ENCODE results near the gene TRIM46. TPM values are rescaled to one million over a fixed set of nuclear protein-coding genes. Genes with fewer than 3 reads are reported as not detected.

TRIM46 gene
- total and polyA plus RNA-seq, 3 experiments from 2014 or later: 0.99 to 7.3 (median 6.4) TPM

DNA sequence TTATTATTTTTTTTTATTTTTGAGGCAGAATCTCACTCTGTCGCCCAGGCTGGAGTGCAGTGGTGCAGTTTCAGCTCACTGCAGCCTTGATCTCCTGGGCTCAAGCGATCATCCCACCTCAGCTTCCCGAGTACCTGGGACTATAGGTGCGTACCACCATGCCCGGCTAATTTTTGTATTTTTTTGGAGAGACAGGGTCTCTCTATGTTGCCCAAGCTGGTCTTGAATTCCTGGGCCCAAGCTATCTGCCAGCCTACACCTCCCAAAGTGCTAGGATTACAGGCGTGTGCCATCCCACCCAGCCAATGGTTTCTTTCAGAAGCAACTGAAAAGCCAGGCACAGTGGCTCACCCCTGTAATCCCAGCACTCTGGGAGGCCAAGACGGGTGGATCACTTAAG is 2.8 kb upstream of the TRIM46 start:
- peaks cover 0 to 39% (median 7%) of the 10 kb centered on the region in 3 donors for H3K36me3 Mint-ChIP-seq
- peaks cover 3 to 4% of the 10 kb centered on the region in 2 donors for H3K27me3 Mint-ChIP-seq
- no peak for DNase-seq
- no peaks in the 10 kb centered on the region for H3K9me3 Mint-ChIP-seq
- H3K4me1 ChIP-seq (ENCODE audit: insufficient read depth, low read length): peaks cover 39% of the 10 kb centered on the region
- peak overlapping the region in 3 of 7 donors; percentile 42 to 97 (median 48) for H3K4me3 Mint-ChIP-seq
- H3K27ac Mint-ChIP-seq: peak overlapping the region in 1 of 8 donors; percentile 30
- H3K36me3 ChIP-seq (ENCODE audit: insufficient read depth, low read length): peaks cover 18% of the 10 kb centered on the region
- no peak overlapping the region for H3K27ac ChIP-seq (ENCODE audit: low read depth, low read length)
- POLR2A ChIA-PET: no interaction called here
- H3K27me3 ChIP-seq (ENCODE audit: insufficient read depth, low read length, poor library complexity, severe bottlenecking): no peaks in the 10 kb centered on the region
- no peaks in the 10 kb centered on the region for H3K9me3 ChIP-seq (ENCODE audit: low read length)
- CTCF ChIA-PET: interaction anchor here (1.2 to 10.7 kb wide), 5 partner anchors 75 to 109 kb away, joined by 3 to 177 read pairs (median 4); no protein-coding TSS in a partner anchor
- H3K4me1 Mint-ChIP-seq: peaks cover 32 to 59% (median 42%) of the 10 kb centered on the region in 3 donors
- H3K4me3 ChIP-seq (ENCODE audit: low read length): no peak overlapping the region

DNA sequence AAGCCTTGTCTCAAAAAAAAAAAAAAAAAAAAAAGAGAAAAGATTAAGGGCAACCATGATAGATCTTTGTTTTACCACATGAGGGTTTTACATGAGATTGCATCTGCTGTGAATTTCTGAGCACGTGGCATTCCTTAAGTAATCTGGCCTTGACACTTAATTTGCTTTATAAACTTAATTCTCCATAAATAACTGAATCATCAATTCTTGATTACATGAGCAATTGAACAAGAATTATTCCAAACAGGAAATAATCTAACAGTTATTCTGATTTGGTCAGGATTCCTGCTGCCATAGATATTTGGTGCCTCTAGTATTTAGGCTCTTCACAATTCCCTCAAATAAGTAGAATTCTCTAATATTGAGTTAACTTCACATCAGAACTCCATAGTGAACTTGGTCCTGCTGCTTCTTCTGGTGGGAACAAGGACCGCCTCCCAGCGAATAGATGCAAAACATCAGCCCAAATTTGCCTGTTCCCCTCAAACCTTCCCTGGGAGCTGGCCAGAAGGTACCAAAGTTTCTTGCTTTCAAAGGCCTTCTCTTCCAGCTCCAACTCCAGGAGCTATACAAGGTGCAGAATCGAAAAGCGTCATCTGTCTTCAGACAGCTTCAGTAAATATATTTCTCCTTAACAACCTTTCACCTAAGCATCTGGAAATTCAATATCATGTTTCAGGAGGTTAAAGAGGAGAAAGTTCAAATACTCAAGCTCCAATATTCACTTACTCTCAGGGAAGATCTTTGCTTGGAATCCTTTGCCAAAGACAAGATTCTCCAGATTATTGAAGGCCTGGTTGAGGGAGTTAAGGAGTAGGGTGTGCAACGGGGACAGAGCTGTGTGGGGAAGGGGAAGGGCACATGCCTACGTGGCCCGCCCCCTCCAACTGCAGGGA is 1.6 kb upstream of the TRIM46 start:
- H3K4me3 Mint-ChIP-seq: peak overlapping the region; percentile 86 to 100 (median 98)

DNA sequence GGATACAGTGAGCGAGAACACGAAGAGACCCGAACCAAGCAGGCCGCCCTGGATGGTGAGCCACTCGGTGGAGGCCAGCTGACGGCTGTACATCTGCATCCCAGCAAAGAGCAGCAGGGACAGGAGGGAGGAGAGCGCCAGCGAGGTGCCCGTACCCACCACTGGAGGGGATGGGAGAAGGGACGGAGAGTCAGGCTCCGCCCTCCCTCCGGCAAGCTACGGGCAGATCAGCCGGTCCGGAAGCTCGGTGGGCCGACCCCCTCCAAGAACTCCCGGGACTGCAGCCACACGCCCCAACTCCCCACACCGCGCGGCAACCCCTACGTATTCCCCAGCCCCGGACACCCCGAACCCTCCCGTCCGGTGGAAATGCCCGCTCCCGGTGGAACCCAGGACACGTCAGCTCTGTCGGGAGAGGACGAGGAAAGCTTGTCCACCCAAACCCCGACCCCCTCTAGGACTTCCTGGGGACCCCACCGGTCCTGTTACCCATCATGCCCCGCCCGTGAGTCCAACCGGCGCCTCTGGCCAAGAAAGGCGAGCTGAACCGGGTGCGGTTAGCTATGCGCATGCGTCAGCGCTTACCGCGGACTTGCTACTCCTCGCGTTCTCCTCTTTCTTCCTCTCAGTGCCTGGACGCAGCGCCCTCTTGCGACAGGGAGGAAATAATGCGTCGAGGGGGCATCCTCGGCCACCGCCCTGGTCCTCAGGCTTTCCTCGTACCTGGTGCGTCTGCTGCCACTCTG is 744 bp upstream of the TRIM46 start, which contains the start of gene KRTCAP2:
TSS of gene KRTCAP2 (minus strand) at position 573 of the 746 bp plus-strand sequence. CDS start at position 493, 80 bp downstream.
- no peaks in the 10 kb centered on the region for H3K9me3 Mint-ChIP-seq
- H3K27me3 Mint-ChIP-seq: peaks cover 0 to 2% of the 10 kb centered on the region in 2 donors
- Histone ChIP-seq H3K4me3 (ENCODE audit: low read length) (peak within 1 kb of the TSS; percentile 97), H3K36me3 (ENCODE audit: insufficient read depth, low read length) (peaks cover 27% of the 10 kb centered on the region), H3K27ac (ENCODE audit: low read depth, low read length) (peak within 1 kb of the TSS; percentile 94), H3K27me3 (ENCODE audit: insufficient read depth, low read length, poor library complexity, severe bottlenecking) (no peaks in the 10 kb centered on the region), H3K4me1 (ENCODE audit: insufficient read depth, low read length) (peaks cover 41% of the 10 kb centered on the region), H3K9me3 (ENCODE audit: low read length) (no peaks in the 10 kb centered on the region)
- ChIA-PET CTCF (interaction anchor here (0.6 to 10.7 kb wide), 54 partner anchors 9 to 1226 kb away, joined by 3 to 177 read pairs (median 4); partner anchors contain the start of genes ADAM15, DENND4B, DPM3 and EFNA3), POLR2A (interaction anchor here (0.7 to 1.3 kb wide), 8 partner anchors 21 to 217 kb away, joined by 3 to 13 read pairs (median 4); partner anchors contain the start of genes FLAD1 and PBXIP1)
- peaks cover 28 to 64% (median 40%) of the 10 kb centered on the region in 3 donors for H3K4me1 Mint-ChIP-seq
- peak within 1 kb of the TSS; percentile 86 to 100 (median 98) for H3K4me3 Mint-ChIP-seq
- peak; percentile 91 to 97 (median 92) for DNase-seq
- H3K36me3 Mint-ChIP-seq: peaks cover 0 to 47% (median 7%) of the 10 kb centered on the region in 3 donors
- peak within 1 kb of the TSS; percentile 79 to 100 (median 98) for H3K27ac Mint-ChIP-seq

More for the DNA sequence above, 1.6 kb upstream of the TRIM46 start:
- H3K4me3 ChIP-seq (ENCODE audit: low read length): peak overlapping the region; percentile 97
- CTCF ChIA-PET: interaction anchor here (0.8 to 10.7 kb wide), 30 partner anchors 12 to 1226 kb away, joined by 3 to 177 read pairs (median 5); partner anchors contain the start of genes ADAM15, DENND4B, DPM3 and EFNA3
- Mint-ChIP-seq H3K36me3 (peaks cover 0 to 43% (median 7%) of the 10 kb centered on the region in 3 donors), H3K27ac (peak overlapping the region; percentile 79 to 100 (median 98)), H3K9me3 (no peaks in the 10 kb centered on the region), H3K4me1 (peaks cover 37 to 68% (median 48%) of the 10 kb centered on the region in 3 donors), H3K27me3 (peaks cover 2 to 3% of the 10 kb centered on the region in 2 donors)
- POLR2A ChIA-PET: interaction anchor here (1.0 to 1.3 kb wide), 3 partner anchors 22 to 189 kb away, joined by 3 to 13 read pairs (median 3); partner anchors contain the start of gene FLAD1
- peak overlapping the region; percentile 94 for H3K27ac ChIP-seq (ENCODE audit: low read depth, low read length)
- peaks cover 45% of the 10 kb centered on the region for H3K4me1 ChIP-seq (ENCODE audit: insufficient read depth, low read length)
- no peak for DNase-seq
- peaks cover 19% of the 10 kb centered on the region for H3K36me3 ChIP-seq (ENCODE audit: insufficient read depth, low read length)
- H3K9me3 ChIP-seq (ENCODE audit: low read length): no peaks in the 10 kb centered on the region
- no peaks in the 10 kb centered on the region for H3K27me3 ChIP-seq (ENCODE audit: insufficient read depth, low read length, poor library complexity, severe bottlenecking)

DNA sequence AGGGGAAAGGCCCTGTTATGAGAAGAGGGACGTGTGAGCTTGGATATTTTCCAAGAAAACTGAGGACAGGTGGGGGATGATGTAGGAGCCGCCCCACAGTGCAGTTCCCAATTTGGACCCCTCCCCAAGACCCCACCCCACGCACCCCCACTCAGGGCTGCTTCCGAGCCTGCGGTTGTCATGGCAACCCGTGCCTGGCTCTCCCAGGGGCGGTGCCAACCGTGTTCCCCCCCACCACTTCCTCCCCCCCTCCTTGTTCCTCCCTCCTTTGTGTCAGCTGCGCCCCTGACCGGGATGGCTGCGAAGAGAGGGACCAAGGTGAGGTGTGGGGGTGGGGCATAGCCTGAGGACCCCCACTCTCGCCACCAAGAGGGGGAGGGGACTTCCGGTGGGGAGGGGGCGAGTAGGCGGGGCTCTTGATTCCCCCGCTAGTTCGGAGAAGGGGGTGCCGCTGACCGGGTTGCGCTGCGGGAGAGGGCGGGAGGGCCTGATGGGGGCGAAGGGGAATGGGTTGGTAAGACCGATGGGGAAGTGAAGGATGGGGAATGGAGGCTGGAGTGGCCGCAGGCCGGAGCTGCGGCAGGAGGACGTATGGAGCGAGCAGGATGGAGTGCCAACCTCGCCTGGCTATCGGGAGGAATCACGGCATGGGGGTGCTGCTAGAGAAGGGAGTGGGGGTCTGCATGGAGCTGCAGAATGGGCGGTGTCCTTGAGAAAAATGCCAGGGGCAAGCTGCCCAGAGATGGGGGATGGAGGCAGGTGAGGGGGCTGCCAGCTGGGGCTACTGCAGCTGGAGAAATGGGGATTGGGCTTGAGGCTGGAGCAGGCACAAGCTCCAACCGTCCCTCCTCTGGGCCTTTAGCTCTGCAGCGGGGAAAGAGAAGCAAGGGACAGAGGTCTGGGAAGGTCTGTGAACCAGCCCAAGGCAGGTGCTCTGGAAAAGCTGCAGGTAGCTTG is 953 bp downstream of the TRIM46 start:
- Histone ChIP-seq H3K4me1 (ENCODE audit: insufficient read depth, low read length) (peaks cover 41% of the 10 kb centered on the region), H3K36me3 (ENCODE audit: insufficient read depth, low read length) (peaks cover 21% of the 10 kb centered on the region), H3K27ac (ENCODE audit: low read depth, low read length) (peak overlapping the region; percentile 94), H3K27me3 (ENCODE audit: insufficient read depth, low read length, poor library complexity, severe bottlenecking) (no peaks in the 10 kb centered on the region), H3K4me3 (ENCODE audit: low read length) (peak overlapping the region; percentile 97), H3K9me3 (ENCODE audit: low read length) (no peaks in the 10 kb centered on the region)
- Mint-ChIP-seq H3K36me3 (peaks cover 0 to 49% (median 4%) of the 10 kb centered on the region in 3 donors), H3K4me1 (peaks cover 27 to 57% (median 37%) of the 10 kb centered on the region in 3 donors), H3K4me3 (peak overlapping the region; percentile 86 to 100 (median 98)), H3K27me3 (peaks cover 0 to 2% of the 10 kb centered on the region in 2 donors), H3K27ac (peak overlapping the region; percentile 79 to 99 (median 98)), H3K9me3 (no peaks in the 10 kb centered on the region)
- ChIA-PET POLR2A (interaction anchor here (0.6 to 2.4 kb wide), 3 partner anchors 19 to 90 kb away, joined by 4 to 16 read pairs (median 5); no protein-coding TSS in a partner anchor), CTCF (interaction anchor here (0.6 to 10.7 kb wide), 12 partner anchors 19 to 783 kb away, joined by 3 to 177 read pairs (median 8); partner anchors contain the start of gene THBS3)
- peak; percentile 31 to 82 (median 40) for DNase-seq

DNA sequence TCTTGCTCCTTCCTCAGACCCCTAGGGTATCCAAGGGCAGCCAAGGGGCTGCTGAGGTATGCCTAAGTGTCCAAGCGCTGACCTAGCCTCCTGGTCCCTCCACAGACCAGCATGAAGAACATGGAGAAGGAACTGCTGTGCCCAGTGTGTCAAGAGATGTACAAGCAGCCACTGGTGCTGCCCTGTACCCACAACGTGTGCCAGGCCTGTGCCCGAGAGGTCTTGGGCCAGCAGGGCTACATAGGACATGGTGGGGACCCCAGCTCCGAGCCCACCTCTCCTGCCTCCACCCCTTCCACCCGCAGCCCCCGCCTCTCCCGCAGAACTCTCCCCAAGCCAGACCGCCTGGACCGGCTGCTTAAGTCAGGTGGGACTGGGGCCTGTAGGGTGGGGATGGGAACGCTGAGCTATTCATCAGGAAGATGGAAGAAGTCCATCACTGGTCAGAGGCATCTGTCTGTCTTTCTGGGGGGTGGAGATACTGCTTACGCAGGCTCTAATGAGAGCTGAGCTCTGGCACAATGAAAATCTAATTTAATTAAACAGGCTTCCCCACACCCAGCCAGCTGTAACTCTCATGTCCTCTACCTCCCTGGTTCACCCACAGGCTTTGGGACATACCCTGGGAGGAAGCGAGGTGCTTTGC is 1.8 kb downstream of the TRIM46 start:
- no peak overlapping the region for H3K27ac ChIP-seq (ENCODE audit: low read depth, low read length)
- H3K4me1 ChIP-seq (ENCODE audit: insufficient read depth, low read length): peaks cover 41% of the 10 kb centered on the region
- ChIA-PET POLR2A (interaction anchor here (0.6 to 2.4 kb wide), 2 partner anchors 18 to 24 kb away, joined by 5 to 16 read pairs; no protein-coding TSS in a partner anchor), CTCF (interaction anchor here (0.6 to 10.7 kb wide), 11 partner anchors 18 to 783 kb away, joined by 3 to 177 read pairs (median 8); partner anchors contain the start of gene THBS3)
- H3K27me3 ChIP-seq (ENCODE audit: insufficient read depth, low read length, poor library complexity, severe bottlenecking): no peaks in the 10 kb centered on the region
- H3K4me3 ChIP-seq (ENCODE audit: low read length): no peak overlapping the region
- H3K9me3 ChIP-seq (ENCODE audit: low read length): no peaks in the 10 kb centered on the region
- peaks cover 0 to 49% (median 2%) of the 10 kb centered on the region in 3 donors for H3K36me3 Mint-ChIP-seq
- peak overlapping the region in 6 of 8 donors; percentile 42 to 85 (median 57) for H3K27ac Mint-ChIP-seq
- peaks cover 16% of the 10 kb centered on the region for H3K36me3 ChIP-seq (ENCODE audit: insufficient read depth, low read length)
- no peaks in the 10 kb centered on the region for H3K9me3 Mint-ChIP-seq
- H3K27me3 Mint-ChIP-seq: peaks cover 0 to 2% of the 10 kb centered on the region in 2 donors
- peaks cover 27 to 54% (median 37%) of the 10 kb centered on the region in 3 donors for H3K4me1 Mint-ChIP-seq
- DNase-seq: no peak
- peak overlapping the region in 6 of 7 donors; percentile 59 to 99 (median 70) for H3K4me3 Mint-ChIP-seq

DNA sequence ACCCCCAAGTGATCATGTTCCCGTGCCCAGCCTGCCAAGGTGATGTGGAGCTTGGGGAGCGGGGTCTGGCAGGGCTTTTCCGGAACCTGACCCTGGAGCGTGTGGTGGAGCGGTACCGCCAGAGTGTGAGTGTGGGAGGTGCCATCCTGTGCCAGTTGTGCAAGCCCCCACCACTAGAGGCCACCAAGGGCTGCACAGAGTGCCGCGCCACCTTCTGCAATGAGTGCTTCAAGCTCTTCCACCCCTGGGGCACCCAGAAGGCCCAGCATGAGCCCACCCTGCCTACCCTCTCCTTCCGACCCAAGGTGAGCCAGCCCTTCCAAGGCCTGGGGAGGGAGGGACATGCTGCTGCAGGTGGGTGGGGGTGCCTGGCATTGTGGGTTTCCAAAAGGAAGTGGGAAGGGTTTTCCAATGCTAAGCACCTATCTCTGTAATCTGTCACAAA is 2.3 kb downstream of the TRIM46 start:
- peaks cover 27 to 53% (median 37%) of the 10 kb centered on the region in 3 donors for H3K4me1 Mint-ChIP-seq
- no peaks in the 10 kb centered on the region for H3K9me3 Mint-ChIP-seq
- POLR2A ChIA-PET: interaction anchor here (2.4 kb wide), 1 partner anchor 18 kb away, joined by 16 read pairs; no protein-coding TSS in a partner anchor
- H3K27me3 ChIP-seq (ENCODE audit: insufficient read depth, low read length, poor library complexity, severe bottlenecking): no peaks in the 10 kb centered on the region
- peak overlapping the region in 2 of 7 donors; percentile 76 to 86 for H3K4me3 Mint-ChIP-seq
- no peak overlapping the region for H3K4me3 ChIP-seq (ENCODE audit: low read length)
- peaks cover 14% of the 10 kb centered on the region for H3K36me3 ChIP-seq (ENCODE audit: insufficient read depth, low read length)
- CTCF ChIA-PET: interaction anchor here (1.4 to 10.7 kb wide), 9 partner anchors 18 to 90 kb away, joined by 5 to 177 read pairs (median 9); partner anchors contain the start of gene THBS3
- H3K9me3 ChIP-seq (ENCODE audit: low read length): no peaks in the 10 kb centered on the region
- H3K27ac ChIP-seq (ENCODE audit: low read depth, low read length): no peak overlapping the region
- DNase-seq: no peak
- H3K36me3 Mint-ChIP-seq: peaks cover 0 to 45% (median 2%) of the 10 kb centered on the region in 3 donors
- peaks cover 41% of the 10 kb centered on the region for H3K4me1 ChIP-seq (ENCODE audit: insufficient read depth, low read length)
- H3K27ac Mint-ChIP-seq: peak overlapping the region in 4 of 8 donors; percentile 26 to 82 (median 62)
- H3K27me3 Mint-ChIP-seq: peaks cover 0 to 2% of the 10 kb centered on the region in 2 donors
